GM15510 (cell line): ENCODE measurements around the gene GNG13.

Source experiments
- POLR2A ChIP-seq: IDR thresholded peaks from 3 replicates; pipeline ENCODE4 v1.6.1; 2011; ENCODE audit warnings: borderline replicate concordance; ENCODE audit not compliant: insufficient read length; ENCODE audit errors: extremely low read depth

GNG13 gene

DNA sequence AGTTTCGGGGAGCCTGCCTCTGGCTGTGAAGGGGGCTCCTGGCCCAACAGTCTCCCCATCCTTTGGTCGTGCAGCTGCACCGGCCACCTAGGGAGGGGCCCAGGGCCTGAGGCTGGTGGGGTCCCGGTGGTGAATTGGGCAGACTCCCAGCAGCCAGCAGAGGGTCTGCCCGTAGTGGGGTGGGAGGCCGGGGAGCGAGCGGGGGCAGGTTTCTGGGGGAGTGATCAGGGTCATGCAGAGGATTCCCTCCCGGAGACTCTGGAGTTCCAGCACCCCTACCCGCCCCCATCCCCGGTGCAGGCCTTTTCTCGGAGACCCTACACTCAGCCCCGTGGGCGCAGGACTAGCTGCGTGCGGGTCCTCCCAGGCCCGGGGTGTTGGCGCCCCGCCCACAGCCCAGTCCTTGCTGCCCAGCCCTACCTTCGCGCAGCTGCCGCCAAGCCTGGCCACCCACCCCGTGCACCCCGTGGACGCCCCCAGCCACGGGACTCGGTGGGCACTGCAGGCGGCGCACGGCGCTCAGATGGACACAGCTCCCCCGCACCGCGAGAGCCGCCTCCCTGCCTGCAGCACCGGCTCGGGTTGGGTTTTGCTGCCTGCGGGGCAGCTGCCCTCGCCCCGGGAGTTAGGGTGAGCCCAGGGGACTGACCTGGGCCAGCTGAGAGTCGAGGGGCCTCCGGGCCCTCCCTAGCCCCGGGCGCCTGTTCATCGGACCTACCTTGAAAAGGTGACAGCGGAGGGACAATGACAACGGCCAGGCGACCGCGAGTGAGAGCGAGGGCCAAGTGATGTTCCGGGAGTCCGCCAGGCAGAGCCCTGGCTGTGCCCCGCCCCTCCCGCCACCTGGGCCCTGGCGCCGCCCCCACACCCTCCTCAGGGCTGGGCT lies at the start of gene GNG13:
GNG13 (minus strand) TSS at position 787 of the 886 bp plus-strand sequence. CDS start 1,657 bp downstream, outside the sequence.
- no peak for TF ChIP-seq POLR2A

DNA sequence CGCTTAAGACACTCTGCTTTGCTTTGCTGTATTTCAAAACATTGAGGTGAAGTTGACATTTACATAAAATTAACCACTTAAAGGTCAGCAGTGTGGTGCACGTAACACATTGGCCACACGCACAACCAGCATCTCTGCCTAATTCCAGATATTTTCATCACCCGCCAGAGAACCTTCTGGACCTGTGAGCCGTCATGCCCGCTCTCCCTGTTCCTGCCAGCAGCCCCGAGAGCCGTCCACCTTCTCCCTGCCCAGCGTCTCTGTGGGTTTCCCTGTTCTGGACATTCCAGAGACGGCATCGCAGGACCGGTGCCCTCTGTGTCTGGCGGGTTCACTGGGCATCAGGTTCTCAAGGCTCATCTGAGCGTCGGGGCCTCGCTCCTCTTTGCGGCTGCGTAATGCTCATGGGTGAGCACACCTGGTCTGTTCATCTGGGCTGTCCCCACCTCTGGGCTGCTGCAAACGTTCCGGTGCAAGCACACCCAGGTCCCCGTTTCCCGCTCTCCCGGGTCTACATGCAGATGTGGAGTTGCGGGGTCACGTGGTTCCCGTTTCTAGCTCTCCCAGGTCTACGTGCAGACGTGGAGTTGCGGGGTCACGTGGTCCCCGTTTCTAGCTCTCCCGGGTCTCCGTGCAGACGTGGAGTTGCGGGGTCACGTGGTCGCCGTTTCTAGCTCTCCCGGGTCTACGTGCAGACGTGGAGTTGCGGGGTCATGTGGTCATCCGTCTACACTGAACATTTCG lies 48.1 kb upstream of the GNG13 start:
- TF ChIP-seq POLR2A = no peak

GRCh38 chr16:847681-848445 lies 47.3 kb upstream of the GNG13 start:
- TF ChIP-seq POLR2A = no peak

DNA sequence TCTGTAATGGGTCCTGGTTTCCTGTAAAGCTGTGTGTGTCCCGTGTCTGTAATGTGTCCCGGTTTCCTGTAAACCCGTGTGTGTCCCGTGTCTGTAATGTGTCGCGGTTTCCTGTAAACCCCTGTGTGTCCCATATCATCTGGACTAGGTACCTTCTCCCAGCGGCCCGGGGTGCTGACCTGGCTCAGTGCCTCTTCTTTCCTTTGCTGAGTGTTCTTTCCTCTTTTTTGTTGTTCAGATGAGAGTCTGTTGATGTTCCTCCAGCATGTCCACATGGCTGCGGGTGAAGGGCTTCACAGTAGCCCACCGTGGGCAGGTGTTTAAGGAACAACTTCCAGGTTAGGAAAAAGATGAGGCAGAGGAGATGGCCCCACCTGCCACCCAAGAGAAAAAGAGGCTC lies 46.6 kb upstream of the GNG13 start:
- no peak for TF ChIP-seq POLR2A

- no peak for TF ChIP-seq POLR2A
These were observed 44.8 kb upstream of the GNG13 start for GRCh38 chr16:845351-845745.

GRCh38 chr16:844638-845350 lies 44.3 kb upstream of the GNG13 start:
- TF ChIP-seq POLR2A = no peak

DNA sequence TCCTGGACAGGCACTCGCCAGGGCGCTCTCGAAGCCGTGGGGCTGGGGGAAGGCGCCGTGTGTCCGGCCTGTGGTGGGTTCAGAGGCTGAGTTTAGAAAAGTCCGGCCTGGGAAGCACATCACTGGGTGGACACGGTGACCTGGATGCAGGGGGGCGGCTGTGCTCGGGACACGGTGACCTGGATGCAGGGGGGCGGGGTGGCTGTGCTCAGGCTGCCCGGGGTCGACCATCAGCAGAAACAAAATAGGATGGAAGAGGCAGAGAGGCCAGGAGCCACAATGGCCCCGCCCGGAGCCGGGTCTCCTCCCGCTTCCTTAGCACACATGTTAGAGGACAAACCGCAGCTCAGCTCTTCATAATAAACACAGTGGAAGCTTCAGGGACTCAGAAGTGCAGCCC lies 43.2 kb upstream of the GNG13 start:
- TF ChIP-seq POLR2A = no peak

GRCh38 chr16:842711-843560 lies 42.4 kb upstream of the GNG13 start:
- TF ChIP-seq POLR2A = no peak

DNA sequence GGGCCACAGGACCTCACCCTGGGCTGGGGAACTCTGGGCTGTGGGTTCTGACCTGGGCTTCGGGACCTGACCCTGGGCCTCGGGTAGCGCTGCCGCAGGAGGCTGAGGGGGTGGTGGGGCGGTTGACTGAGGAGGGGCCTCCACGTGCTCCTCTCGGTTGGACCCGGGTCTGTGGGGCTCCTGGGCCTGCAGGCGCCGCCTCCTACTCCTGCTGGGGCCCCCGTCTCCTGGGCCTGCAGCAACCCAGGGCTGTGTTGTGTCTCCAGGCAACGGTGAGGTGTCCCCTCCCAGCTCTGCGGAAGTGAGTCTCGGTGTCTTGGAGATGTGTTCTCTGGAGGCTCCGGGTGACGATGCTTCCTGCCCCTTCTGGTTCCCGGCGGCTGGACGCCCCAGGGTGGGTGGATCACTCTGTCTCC lies 41.5 kb upstream of the GNG13 start:
- no peak for TF ChIP-seq POLR2A

GRCh38 chr16:841455-842060 lies 41.0 kb upstream of the GNG13 start:
- no peak for TF ChIP-seq POLR2A

DNA sequence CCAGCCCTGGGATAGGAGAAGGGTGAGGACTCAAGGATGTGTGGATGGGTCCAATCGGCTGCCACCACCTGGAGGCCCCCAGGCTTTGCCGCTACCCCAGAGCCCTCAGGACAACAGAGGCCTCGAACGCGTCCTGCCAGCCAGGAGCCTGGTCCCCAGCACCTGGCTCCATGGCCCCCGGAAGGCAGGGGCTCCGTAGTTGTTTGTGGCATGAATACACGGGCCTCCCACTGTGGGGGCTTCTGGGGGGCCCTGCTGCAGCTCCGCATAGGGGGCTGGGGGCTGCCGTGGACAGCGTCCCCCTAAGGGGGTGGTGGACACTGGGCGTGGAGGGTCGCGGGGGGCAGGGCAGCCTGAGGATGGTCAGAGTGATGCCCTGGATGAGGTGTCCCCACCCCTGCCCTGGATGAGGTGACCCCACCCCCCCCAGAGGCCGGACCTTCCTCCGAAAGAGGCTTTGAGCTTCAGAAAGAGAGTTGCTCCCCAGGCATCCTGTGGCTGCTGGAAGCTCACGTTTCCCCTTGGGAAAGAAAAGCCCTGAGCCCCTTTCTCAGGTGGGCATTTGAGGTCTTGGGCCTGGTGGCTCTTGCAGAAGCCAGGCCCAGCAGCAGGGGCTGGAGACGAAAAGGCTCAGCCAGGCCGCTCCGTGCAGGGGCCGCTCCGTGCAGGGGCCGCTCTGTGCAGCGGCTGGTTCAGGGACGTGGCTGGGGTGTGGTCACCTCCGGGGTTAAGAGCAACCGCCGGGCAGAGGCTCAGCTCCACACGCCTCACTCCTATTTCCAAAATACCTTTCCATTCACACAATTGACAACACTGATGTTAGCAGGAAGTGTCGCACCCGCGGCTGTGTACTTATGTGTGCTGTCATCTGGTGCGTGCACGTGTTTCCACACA lies 40.3 kb upstream of the GNG13 start:
- no peak for TF ChIP-seq POLR2A
